ENCODE measurements around the gene MBLAC1.

GRCh38 chr7:100111914-100112313 is 14.9 kb upstream of the MBLAC1 start:
- TF ChIP-seq CTCF (IDR thresholded peaks at IDR 0.05; ENCODE audit: borderline replicate concordance, extremely low read depth, low read length, poor library complexity, severe bottlenecking) (no peak), EZH2 (IDR thresholded peaks at IDR 0.05; ENCODE audit: borderline replicate concordance, low read depth, low read length, severe bottlenecking) (no peak)

Measured in DND-41 (cell line).